Measurements from ENCODE around the gene NCOA6.

Gene NCOA6

DNA sequence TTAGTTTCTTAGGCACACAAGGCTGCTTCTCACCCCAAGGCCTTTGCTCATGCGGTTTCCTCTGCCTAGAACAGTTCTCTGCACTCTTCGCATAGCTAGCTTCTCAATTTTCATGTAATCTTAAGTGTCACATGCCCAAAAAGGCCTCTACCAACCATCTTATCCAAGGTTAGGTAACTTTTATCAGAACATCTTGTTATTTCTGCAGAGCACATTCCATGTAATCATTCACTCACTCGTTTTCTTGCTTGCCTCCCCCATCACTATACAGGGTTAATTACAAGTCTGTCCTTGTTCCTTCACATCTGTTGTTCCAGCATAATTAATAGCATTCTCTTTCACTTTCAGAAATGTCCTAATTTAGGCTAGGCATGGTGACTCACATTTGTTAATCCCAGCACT, 53.8 kb downstream of the NCOA6 start:
- TF ChIP-seq EZH2 (optimal IDR thresholded peaks at IDR 0.05; ENCODE audit: low read depth, low read length), result no peak
- TF ChIP-seq, protein P1, sequence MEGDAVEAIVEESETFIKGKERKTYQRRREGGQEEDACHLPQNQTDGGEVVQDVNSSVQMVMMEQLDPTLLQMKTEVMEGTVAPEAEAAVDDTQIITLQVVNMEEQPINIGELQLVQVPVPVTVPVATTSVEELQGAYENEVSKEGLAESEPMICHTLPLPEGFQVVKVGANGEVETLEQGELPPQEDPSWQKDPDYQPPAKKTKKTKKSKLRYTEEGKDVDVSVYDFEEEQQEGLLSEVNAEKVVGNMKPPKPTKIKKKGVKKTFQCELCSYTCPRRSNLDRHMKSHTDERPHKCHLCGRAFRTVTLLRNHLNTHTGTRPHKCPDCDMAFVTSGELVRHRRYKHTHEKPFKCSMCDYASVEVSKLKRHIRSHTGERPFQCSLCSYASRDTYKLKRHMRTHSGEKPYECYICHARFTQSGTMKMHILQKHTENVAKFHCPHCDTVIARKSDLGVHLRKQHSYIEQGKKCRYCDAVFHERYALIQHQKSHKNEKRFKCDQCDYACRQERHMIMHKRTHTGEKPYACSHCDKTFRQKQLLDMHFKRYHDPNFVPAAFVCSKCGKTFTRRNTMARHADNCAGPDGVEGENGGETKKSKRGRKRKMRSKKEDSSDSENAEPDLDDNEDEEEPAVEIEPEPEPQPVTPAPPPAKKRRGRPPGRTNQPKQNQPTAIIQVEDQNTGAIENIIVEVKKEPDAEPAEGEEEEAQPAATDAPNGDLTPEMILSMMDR (IDR thresholded peaks at IDR 0.05; ENCODE audit: low read length), result no peak
- no peak for TF ChIP-seq EZH2phosphoT487 (IDR thresholded peaks at IDR 0.05; ENCODE audit: low read length)
- peak overlapping the region; percentile 71; the same call in 1 of the 2 replicates for H3K27ac ChIP-seq (ENCODE audit: low read length)
- no peak overlapping the region for H3K9ac ChIP-seq (ENCODE audit: low read length)
- H3K9me3 ChIP-seq (replicated peaks; ENCODE audit: insufficient read depth, low read length), result no peaks in the 10 kb centered on the region
- peak overlapping the region; percentile 10 for H3K4me3 ChIP-seq (ENCODE audit: low read length)
- H3K4me2 ChIP-seq (ENCODE audit: low read depth, low read length), result peak overlapping the region; percentile 52
- 0 out of 2 replicates have a peak, but pooled peaks cover 7% of the 10 kb centered on the region for H3K79me2 ChIP-seq (ENCODE audit: low read length)
- H3K27me3 ChIP-seq (replicated peaks; ENCODE audit: insufficient read depth, low read length), result no peaks in the 10 kb centered on the region
- H3K4me1 ChIP-seq (ENCODE audit: low read length), result peaks cover 21% of the 10 kb centered on the region
- H2AFZ ChIP-seq (ENCODE audit: low read length), result 0 out of 2 replicates have a peak overlapping the region, but pooled peaks have one; percentile 6
- no peaks in the 10 kb centered on the region for H3K9me2 ChIP-seq (replicated peaks; ENCODE audit: insufficient read depth, low read length)
- DNase-seq, result peak; percentile 59
- H4K20me1 ChIP-seq (ENCODE audit: insufficient read depth, low read length), result no peaks in the 10 kb centered on the region
- H3K36me3 ChIP-seq (replicated peaks; ENCODE audit: insufficient read depth, low read length), result no peaks in the 10 kb centered on the region; the same call in 1 of the 2 replicates
- H3F3A ChIP-seq (ENCODE audit: insufficient read depth, low read length), result peaks cover 20% of the 10 kb centered on the region

DNA sequence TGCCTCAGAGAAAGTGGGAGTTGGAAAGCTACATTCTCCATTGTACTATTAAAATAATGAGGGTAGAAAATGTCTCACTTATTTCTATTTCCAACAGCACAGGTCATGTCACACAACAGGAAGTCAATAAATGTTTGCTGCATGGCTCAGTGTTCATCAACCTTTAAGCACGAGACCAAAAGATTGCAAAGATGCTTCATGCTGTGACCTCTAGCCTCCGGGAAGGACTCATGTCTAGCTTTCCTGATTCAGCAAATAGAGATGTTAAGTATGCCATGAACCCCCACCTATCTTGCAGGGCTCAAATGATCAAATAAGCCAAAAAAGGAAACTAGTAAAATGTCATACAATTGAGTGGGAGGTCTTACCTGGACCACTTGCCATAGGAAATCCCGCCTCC, 57.4 kb downstream of the NCOA6 start:
- no peak overlapping the region for H2AFZ ChIP-seq (ENCODE audit: low read length)
- no peaks in the 10 kb centered on the region for H3K9me2 ChIP-seq (replicated peaks; ENCODE audit: insufficient read depth, low read length)
- TF ChIP-seq, protein P1 (IDR thresholded peaks at IDR 0.05; ENCODE audit: low read length), result no peak
- TF ChIP-seq EZH2 (optimal IDR thresholded peaks at IDR 0.05; ENCODE audit: low read depth, low read length) (no peak), EZH2phosphoT487 (IDR thresholded peaks at IDR 0.05; ENCODE audit: low read length) (no peak)
- no peak overlapping the region for H3K9ac ChIP-seq (ENCODE audit: low read length)
- no peaks in the 10 kb centered on the region for H4K20me1 ChIP-seq (ENCODE audit: insufficient read depth, low read length)
- no peak overlapping the region for H3K4me3 ChIP-seq (ENCODE audit: low read length)
- H3K4me2 ChIP-seq (ENCODE audit: low read depth, low read length), result no peak overlapping the region
- H3K27me3 ChIP-seq (replicated peaks; ENCODE audit: insufficient read depth, low read length), result no peaks in the 10 kb centered on the region
- peaks cover 20% of the 10 kb centered on the region for H3F3A ChIP-seq (ENCODE audit: insufficient read depth, low read length)
- 0 out of 2 replicates have a peak, but pooled peaks cover 7% of the 10 kb centered on the region for H3K79me2 ChIP-seq (ENCODE audit: low read length)
- H3K27ac ChIP-seq (ENCODE audit: low read length), result no peak overlapping the region
- peaks cover 21% of the 10 kb centered on the region for H3K4me1 ChIP-seq (ENCODE audit: low read length)
- no peaks in the 10 kb centered on the region for H3K9me3 ChIP-seq (replicated peaks; ENCODE audit: insufficient read depth, low read length)
- peaks cover 5% of the 10 kb centered on the region; the same call in 1 of the 2 replicates for H3K36me3 ChIP-seq (replicated peaks; ENCODE audit: insufficient read depth, low read length)
- no peak for DNase-seq

DNA sequence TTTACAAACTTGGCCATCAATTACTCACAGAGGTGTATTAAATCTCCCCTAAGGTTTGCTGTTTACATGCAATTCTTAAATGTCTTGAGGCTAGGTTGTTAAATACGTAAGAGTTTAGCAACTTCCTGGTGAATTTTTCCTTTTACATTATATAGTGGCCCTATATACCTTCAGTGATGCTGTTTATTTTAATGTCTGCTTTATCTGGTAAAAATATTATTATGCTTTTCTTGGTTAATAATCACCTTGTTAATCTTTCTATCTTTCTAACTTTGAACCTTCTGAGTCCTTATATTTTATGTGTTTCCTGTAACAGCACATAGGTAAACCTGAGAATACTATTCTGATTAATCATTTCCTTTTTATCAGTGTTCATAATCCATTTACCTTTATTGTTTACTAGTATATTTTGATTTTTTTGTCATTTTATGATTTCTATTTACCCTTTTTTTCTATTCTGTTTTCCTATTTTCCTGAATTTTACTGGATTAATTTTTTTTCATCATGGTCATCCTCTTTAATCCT, 63.4 kb downstream of the NCOA6 start:
- H3K4me1 ChIP-seq (ENCODE audit: low read length), result no peaks in the 10 kb centered on the region
- no peak overlapping the region for H3K4me3 ChIP-seq (ENCODE audit: low read length)
- TF ChIP-seq EZH2phosphoT487 (IDR thresholded peaks at IDR 0.05; ENCODE audit: low read length), result no peak
- TF ChIP-seq, protein P1 (IDR thresholded peaks at IDR 0.05; ENCODE audit: low read length), result no peak
- no peak for TF ChIP-seq EZH2 (optimal IDR thresholded peaks at IDR 0.05; ENCODE audit: low read depth, low read length)
- H3K27ac ChIP-seq (ENCODE audit: low read length), result no peak overlapping the region
- no peaks in the 10 kb centered on the region for H3K27me3 ChIP-seq (replicated peaks; ENCODE audit: insufficient read depth, low read length)
- H2AFZ ChIP-seq (ENCODE audit: low read length), result no peak overlapping the region
- DNase-seq, result no peak
- no peaks in the 10 kb centered on the region for H3K79me2 ChIP-seq (ENCODE audit: low read length)
- no peaks in the 10 kb centered on the region for H3K9me2 ChIP-seq (replicated peaks; ENCODE audit: insufficient read depth, low read length)
- H3K4me2 ChIP-seq (ENCODE audit: low read depth, low read length), result no peak overlapping the region
- no peak overlapping the region for H3K9ac ChIP-seq (ENCODE audit: low read length)
- H4K20me1 ChIP-seq (ENCODE audit: insufficient read depth, low read length), result no peaks in the 10 kb centered on the region
- H3F3A ChIP-seq (ENCODE audit: insufficient read depth, low read length), result no peaks in the 10 kb centered on the region
- no peaks in the 10 kb centered on the region for H3K9me3 ChIP-seq (replicated peaks; ENCODE audit: insufficient read depth, low read length)
- peaks cover 9% of the 10 kb centered on the region; the same call in 1 of the 2 replicates for H3K36me3 ChIP-seq (replicated peaks; ENCODE audit: insufficient read depth, low read length)

Data from MM.1S (cell line).